HG03575 (cell line): ENCODE results near the gene KYAT1.

Experiments used
- ATAC-seq: cut with Tn5 transposase; IDR thresholded peaks from one replicate; pipeline ENCODE4 v1.9.1; 2021; ENCODE audit not compliant: unreplicated experiment, insufficient number of reproducible peaks, low FRiP score; ENCODE audit errors: extremely low read depth

KYAT1 gene

GRCh38 chr9:128881884-128882676 is at the start of gene KYAT1, which contains the start of gene LRRC8A:
TSS of gene KYAT1 (minus strand) at chr9:128881950. CDS start at chr9:128845405, 36,545 bp downstream.
TSS of gene LRRC8A (plus strand) at chr9:128882133. CDS start at chr9:128907165, 25,032 bp downstream.
- peak; percentile 45 for ATAC-seq

- ATAC-seq: no peak
Measured at GRCh38 chr9:128929560-128929959, 47.8 kb upstream of the KYAT1 start.

GRCh38 chr9:128928624-128929023 is 46.9 kb upstream of the KYAT1 start:
- ATAC-seq: no peak

- no peak for ATAC-seq
Measured at GRCh38 chr9:128927731-128928411, 46.1 kb upstream of the KYAT1 start.

- ATAC-seq: no peak
Measured at GRCh38 chr9:128923493-128923883, 41.7 kb upstream of the KYAT1 start.

GRCh38 chr9:128921881-128922763 is 40.4 kb upstream of the KYAT1 start:
- ATAC-seq: no peak

GRCh38 chr9:128920381-128921058 is 38.8 kb upstream of the KYAT1 start, which contains the start of gene PHYHD1:
TSS of gene PHYHD1 (plus strand) at chr9:128920982. CDS start at chr9:128922324, 1,342 bp downstream.
- no peak for ATAC-seq

- no peak for ATAC-seq
Measured at GRCh38 chr9:128919402-128920089, 37.8 kb upstream of the KYAT1 start.

- ATAC-seq: no peak
Measured at GRCh38 chr9:128918921-128919320, 37.2 kb upstream of the KYAT1 start.

- no peak for ATAC-seq
Measured at GRCh38 chr9:128917151-128917849, 35.5 kb upstream of the KYAT1 start.

GRCh38 chr9:128916745-128917144 is 35.0 kb upstream of the KYAT1 start:
- ATAC-seq: no peak

GRCh38 chr9:128916204-128916603 is 34.5 kb upstream of the KYAT1 start:
- ATAC-seq: no peak

GRCh38 chr9:128913995-128914772 is 32.4 kb upstream of the KYAT1 start:
- ATAC-seq: no peak

- ATAC-seq: no peak
Measured at GRCh38 chr9:128913048-128913900, 31.5 kb upstream of the KYAT1 start.

- ATAC-seq: no peak
Measured at GRCh38 chr9:128912270-128912853, 30.6 kb upstream of the KYAT1 start.

- no peak for ATAC-seq
Measured at GRCh38 chr9:128911529-128912035, 29.8 kb upstream of the KYAT1 start.
